OCI-LY7 (cell line): ENCODE data around the gene RNF183.

Experiments used
- EZH2phosphoT487 ChIP-seq: fragments of 200-600 bp; sonication (generic); IDR thresholded peaks from 2 replicates; pipeline ENCODE4 v1.6.1; 2018; ENCODE audit warnings: low read depth, borderline replicate concordance, mild to moderate bottlenecking, mixed run types, antibody characterized with exemption, low read length, moderate library complexity, mixed read lengths
- TF ChIP-seq, protein P1 (sequence below): fragments of 200-600 bp; sonication (generic); conservative IDR thresholded peaks from 2 replicates; pipeline ENCODE4 v1.5.1; 2014; ENCODE audit warnings: mild to moderate bottlenecking, antibody characterized with exemption, low read length, moderate library complexity, mixed read lengths

GRCh38 chr9:113290052-113290607, 13.0 kb downstream of the RNF183 start:
- TF ChIP-seq, protein P1, sequence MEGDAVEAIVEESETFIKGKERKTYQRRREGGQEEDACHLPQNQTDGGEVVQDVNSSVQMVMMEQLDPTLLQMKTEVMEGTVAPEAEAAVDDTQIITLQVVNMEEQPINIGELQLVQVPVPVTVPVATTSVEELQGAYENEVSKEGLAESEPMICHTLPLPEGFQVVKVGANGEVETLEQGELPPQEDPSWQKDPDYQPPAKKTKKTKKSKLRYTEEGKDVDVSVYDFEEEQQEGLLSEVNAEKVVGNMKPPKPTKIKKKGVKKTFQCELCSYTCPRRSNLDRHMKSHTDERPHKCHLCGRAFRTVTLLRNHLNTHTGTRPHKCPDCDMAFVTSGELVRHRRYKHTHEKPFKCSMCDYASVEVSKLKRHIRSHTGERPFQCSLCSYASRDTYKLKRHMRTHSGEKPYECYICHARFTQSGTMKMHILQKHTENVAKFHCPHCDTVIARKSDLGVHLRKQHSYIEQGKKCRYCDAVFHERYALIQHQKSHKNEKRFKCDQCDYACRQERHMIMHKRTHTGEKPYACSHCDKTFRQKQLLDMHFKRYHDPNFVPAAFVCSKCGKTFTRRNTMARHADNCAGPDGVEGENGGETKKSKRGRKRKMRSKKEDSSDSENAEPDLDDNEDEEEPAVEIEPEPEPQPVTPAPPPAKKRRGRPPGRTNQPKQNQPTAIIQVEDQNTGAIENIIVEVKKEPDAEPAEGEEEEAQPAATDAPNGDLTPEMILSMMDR = no peak
- no peak for TF ChIP-seq EZH2phosphoT487
